GM21825 (cell line): Measurements from ENCODE around the gene SYF2.
"Not testable (repeated sequence)": the region's sequence is repeated elsewhere in the genome, so short reads cannot be mapped to it uniquely, and the experiment has no call there.

Experiments used
- ATAC-seq: cut with Tn5 transposase; IDR thresholded peaks from one replicate; pipeline ENCODE4 v1.9.1; 2021; ENCODE audit warnings: mild to moderate bottlenecking, moderate library complexity; ENCODE audit not compliant: unreplicated experiment

The SYF2 gene

DNA sequence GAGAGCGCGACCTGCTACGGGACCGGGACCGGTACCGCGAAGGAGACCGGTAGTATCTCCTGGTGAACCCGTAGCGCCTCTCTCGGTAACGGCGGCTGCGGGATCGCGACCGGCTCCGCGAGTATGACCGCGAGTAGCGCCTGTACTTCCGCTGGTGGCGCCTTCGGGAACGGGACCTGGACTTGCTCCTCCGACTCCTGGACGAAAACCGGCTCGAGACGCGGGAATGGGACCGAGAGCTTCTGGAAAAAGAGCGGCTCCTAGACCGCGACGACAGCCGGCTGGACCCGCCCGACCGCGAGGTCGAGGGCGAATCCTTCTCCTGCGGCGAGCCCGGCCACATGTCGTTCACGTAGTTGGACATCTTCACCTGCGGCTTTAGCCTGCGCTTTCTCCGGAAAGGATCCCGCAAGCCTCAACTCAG is 14.3 kb upstream of the SYF2 start:
- peak; percentile 6 for ATAC-seq

DNA sequence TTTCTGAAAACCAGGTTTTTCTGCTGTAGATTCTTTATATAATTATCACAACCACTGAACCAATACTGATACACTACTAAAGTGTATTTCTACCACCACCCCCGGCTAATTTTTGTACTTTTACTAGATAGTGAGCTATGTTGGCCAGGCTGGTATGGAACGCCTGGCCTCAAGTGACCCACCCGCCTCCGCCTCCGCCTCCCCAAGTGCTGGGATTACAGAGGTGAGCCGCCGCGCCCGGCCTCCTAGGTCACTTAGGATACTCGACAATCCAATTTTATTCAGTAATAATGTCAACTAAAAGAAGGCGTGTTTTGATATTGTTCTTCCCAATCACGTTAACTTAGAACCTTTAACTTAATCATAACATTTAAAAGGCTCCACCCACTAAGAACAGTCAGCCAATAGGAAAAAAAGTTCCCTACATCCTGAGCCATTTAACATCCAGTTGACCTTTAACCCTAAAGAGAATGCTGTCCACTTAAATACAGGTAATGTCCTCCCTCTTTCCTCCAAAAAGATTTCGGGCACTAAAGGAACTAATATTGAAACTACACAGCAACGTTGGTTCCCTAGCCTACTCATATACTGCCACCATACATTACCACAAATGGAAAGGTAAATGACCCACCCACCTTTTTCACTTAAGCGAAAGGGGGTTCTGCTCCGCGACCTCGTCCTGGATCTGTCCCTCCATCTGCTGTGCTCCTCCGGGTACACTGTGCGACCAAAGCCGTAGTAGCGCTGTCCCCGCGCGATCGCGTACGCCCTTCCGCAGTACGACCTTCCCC is 13.7 kb upstream of the SYF2 start:
- ATAC-seq = no peak

DNA sequence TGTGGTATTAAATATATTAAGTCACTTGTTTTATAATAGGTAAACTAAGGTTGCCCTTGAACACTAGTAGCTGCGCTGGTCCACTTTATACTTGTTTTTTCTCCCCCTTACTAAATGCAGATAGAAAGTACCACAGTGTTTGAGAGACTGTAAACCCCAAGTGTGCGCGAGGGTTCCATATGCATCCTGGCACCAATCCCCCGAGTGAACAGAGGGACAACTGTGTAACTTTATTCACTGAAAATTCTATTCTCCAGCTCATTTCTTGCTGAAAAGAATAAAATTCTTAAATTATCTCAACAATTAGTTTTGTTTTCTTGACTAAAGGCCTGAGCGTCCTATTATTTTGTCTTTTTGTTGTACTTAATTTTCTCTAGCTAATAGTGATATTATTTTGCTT is 13.1 kb upstream of the SYF2 start:
- no peak for ATAC-seq

DNA sequence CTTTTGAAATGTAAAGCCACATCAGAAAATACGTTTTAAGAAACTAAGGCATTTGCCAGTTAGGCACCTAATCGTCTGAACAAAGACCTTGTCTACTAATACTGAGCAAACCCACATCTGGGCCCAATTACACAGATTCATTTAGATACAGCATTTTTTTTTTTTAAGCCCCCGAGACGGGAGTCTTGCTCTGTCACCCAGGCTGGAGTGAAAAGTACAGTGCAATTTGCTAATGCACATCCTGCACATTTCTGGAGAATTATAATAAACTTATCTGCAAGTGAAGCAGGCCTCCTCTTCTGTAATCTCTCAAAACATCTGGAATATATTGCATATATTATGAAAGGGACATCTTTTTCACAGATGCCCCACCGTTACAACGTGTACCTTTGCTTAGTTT is 11.6 kb upstream of the SYF2 start:
- ATAC-seq = no peak

DNA sequence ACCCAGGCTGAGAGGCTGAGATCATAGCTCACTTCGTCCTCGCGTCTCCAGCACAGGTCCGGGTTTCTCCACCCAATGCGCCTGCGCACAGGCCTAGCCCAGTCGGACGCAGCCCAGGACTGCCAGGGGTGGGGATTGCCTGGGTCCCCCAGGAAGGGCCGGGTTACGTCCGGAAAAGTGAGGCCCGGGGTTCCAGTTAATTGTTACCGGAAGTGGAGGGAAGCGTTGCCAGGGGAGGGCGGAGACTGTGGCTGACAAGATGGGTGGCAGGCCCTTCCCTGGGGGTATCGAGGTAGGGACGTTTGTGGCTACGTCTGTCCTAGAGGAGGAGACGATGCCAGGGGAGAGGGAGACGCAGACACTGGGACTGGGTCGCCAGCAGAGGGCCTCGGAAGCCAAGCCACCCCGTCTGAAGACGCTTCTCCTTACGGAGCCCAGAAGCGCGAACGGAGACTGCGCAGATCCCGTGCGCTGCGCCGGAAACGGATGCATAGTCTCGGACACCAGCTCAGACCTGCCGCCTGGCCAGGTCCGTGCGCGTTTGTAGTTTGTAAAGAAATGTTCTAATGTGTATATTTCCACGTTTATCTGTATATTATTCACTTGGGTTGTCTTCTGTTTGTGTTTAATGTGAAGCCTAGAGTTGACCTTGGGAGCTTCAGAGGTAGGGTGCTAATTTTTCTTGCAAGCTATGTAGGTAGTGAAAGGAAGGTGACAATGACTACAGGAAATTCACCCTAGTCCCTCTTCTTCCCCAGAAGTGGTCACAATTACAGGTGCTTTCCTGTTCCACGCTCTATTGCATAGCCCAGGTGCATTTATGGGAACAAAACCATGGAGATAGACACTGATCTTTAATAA is 7.6 kb upstream of the SYF2 start:
- ATAC-seq = peak; percentile 69

DNA sequence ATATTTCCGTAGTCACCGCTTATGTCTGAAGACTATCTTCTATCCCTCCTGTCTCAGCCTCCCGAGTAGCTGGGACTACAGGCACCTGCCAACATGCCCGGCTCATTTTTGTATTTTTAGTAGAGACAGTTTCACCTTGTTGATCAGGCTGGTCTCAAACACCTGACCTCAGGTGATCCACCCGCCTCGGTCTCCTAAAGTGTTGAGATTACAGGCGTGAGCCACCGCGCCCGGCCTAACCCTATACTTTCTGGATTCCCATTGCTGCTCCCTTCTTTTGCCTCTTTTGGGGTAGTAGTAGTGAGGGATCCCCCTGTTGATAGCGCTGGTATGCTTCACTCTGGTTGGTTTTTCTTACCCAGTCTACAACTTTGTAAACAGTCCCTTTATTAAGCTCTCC is 5.7 kb upstream of the SYF2 start:
- no peak for ATAC-seq

DNA sequence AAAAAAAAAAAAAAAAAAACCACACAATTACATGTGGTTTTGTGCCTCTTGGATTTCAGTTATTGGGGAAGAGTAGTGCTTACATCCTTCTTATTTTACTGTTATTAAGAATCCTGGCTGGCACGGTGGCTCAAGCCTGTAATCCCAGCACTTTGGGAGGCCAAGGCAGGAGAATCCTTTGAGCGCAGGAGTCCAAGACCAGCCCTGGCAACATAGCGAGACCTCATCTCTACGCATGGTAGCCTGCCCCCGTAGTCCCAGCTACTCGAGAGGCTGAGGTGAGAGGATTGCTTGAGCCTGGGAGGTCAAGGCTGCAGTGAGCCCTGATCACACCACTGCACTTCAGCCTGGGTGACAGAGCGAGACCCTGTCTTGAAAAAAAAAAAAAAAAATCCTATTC is 4.0 kb upstream of the SYF2 start:
- ATAC-seq = not testable (repeated sequence)

DNA sequence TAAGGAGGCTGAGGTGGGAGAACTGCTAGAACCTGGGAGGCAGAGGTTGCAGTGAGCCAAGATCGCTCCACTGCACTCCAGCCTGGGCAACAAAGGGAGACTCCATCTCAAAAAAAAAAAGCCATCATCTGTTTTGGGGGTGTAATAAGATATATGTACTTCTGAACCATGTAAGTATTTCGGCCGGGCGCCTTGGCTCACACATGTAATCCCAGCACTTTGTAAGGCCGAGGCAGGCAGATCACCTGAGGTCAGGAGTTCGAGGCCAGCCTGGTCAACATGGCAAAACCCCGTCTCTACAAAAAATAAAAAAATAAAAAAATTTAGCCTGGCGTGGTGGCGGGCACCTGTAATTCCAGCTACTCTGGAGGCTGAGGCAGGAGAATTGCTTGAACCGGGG is 3.1 kb upstream of the SYF2 start:
- ATAC-seq = not testable (repeated sequence)

DNA sequence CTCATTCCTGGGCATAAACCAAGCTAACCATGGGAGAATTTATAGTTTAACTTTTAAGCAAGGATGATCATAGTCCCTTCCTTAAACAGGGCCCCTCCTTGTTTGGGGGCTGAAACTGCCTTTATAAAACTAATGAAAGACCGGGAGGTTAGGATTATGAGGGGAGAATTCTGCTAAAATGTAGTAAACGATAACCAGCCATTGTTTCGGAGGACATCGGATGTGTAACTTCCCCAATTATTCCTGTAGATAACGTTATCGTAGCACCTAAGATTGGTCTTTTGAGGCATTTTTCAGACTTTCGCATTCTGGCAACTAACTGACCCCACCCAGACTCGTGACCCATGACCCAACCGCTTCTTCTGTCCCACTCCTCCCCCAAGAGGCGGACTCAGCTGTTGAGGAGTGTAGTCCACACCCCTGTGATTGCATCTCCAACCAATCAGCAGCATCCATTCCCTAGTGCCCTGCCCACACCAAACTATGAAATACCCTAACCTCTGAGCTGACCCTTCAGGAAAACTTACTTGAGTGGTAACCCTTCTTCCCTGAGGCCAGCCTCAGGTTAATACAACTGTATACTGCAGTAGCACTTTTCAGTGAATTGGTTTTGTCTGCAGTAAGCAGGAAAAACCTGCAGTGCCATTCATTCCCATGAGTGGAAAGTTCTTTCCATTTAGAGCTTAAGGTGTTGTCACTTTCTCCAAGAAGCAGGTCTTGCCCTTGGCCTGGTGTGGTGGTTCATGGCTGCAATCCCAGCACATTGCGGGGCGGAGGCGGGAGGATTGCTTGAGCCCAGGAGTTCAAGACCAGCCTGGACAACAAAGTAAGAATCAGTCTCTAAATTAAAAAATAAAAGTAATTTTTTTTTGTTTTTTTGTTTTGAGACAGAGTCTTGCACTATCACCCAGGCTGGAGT is 823 bp upstream of the SYF2 start:
- peak; percentile 54 for ATAC-seq

DNA sequence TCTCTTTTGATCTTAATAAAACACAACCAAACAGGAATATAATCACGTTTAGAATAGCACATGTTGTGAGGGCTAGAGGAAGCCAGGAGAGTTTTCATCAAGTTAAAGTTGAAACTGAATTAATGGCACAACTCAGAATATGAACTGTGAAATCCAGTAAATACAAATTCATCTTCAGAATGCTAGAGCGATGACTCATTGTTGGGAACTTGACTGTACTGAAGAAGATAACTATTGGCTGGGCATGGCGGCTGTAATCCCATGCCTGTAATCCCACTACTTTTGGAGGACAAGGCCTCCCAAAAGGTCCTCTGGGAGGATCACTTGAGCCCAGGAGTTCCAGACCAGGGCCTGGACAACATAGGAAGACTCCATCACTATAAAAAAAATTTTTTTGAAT is 8.8 kb downstream of the SYF2 start:
- ATAC-seq = no peak

DNA sequence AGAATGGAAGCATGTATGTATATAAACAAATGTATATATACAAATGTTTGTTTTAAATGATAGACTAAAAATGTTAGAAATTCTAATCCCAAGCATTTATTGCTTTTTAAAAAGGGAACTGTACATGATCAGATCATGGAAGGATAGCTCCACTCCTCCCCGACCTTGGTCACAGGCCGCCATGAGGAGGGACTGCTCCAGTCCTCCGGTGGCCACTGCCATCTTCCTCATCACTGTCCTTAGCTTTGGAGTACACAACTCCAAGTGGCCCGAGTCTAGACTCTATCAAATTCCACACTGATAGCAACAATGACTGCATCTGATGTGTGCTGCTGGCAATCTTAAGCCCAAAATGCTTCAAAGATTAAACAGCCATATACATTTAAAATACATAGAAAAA is 9.7 kb downstream of the SYF2 start:
- no peak for ATAC-seq

DNA sequence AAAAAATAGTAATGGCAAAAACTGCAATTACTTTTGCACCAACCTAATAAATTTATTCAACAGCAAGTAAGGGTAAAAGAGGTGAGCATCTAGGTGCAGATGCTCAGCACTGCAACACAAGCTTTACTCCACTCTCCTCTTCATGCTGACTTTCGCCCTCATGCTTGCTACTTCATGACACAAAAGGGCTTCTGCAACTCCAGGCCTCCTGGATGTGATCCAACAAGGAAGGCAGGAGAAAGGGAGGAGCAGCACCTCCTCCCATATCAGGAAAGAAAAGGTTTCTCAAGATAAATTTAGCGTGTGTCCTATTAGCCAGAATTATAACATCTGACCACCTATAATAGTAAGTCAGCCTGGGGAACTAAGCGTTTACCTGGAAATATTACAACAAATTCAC is 11.6 kb downstream of the SYF2 start:
- no peak for ATAC-seq

DNA sequence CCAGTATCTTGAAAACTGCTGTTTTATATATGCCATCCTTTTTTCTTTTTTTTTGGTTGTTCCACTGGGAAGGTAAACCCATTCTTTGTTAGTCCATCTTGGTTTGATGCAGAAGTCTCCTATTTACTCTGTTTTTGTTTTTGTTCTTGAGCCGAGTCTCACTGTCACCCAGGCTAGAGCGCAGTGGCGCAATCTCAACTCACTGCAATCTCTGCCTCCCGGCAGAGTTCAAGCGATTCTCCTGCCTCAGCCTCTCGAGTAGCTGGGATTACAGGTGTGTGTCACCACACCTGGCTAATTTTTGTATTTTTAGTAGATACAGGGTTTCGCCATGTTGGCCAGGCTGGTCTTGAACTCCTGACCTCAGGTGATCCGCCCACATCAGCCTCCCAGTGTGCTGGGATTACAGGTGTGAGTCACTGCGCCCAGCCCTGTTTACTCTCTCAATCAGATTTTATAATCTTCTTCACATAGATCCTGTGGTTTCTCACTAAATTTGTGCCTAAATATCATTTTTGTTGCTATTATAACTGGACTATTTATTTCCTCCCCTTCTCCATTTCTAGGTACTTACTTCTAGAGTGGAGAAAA is 12.5 kb downstream of the SYF2 start:
- ATAC-seq = no peak

DNA sequence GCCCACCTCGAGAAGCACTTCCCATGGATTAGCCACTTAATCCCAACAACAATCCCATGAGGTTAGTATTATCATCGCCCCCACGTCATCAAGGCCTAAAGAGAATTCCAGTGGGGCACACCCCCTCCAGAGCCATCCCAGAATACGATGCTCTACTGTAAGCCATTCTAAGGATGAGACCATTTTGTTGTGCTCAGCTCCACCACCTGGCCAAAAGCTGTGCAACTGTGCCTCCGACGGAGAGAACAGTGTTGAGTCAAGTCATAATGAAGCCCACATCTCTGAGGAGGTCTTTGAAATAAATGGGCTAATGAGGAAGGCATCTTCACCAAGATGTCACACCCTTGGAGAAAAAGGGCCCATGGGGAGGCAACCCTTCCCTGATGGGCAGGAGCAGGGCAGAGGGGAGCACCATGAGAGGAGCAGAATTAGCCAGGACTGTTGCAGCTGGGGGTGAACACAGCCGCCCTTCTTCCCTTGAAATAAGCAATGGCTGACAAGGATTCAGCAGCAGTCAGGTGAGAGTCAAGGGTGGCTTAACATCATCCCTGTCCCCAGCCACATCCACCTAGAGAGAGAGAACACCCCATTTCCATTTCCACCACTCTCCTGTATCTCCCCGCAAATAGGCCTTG is 14.6 kb downstream of the SYF2 start:
- no peak for ATAC-seq

DNA sequence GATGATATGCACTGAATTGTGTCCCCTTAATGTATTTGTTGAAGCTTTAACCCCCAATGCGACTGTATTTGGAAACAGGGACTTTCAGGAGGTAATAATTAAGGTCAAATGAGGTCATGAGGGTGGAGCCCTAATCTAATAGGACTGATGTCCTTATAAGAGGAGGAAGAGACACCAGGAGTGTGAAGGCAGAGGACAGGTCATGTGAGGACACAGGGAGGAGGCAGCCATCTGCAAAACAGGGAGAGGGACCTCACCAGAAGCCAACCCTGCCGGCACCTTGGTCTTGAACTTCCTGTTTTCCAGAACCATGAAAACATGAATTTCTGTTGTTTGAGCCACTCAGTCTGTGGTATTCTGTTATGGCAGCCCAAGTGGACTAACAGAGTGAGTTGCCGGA is 15.3 kb downstream of the SYF2 start:
- ATAC-seq = no peak

DNA sequence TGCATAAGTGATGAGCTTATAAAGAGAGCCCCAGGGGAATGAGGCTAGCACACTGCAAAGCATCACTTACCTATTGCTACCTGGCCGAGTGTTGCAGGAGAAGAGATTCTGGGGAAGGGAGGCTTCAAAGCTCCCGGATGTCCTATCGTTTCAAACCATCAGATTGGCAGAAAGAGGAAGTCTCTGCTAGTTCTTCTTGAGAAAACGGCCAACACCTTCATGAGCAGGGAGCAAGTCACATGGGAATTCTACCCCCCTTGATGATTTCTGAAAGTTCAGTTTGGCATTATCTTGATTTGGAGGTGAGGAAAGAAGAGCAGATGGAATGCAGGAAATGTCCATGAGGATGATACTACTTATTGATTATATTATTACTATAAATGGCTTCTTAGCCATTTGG is 16.2 kb downstream of the SYF2 start:
- no peak for ATAC-seq

DNA sequence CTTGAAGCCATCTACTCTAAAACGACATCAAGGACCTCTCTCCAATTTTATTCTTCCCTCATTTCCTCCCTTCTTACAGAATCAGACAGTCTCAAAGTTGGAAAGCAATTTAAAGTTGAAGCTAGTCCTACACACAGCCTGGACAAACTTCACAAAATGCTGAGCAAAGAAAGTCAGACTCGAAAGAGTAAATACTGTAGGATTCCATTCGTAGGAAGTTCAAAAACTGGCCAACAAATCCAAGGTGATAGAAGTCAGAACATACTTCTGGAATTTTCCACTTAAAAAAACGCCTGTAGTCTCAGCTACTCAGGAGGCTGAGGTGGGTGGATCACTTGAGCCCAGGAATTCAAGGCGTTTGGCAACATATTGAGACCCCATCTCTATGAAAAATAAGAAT is 19.6 kb downstream of the SYF2 start:
- no peak for ATAC-seq

DNA sequence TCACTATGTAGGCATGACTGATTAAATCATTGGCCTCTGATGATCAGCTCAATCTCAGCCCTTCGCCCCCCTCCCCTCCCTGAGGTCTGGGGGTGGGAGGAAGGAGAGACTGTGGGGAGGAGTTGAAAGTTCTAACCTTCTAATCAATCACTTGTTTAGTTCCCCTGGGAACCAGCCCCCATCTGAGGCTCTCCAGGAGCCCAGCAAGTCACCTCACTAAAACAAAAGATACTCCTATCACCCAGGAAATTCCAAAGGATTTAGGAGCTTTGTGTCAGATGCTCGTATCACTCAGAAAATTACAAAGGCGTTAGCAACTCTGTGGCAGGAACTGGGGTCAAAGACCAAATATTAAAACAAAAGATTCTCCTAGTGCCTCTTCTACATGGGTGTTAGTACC is 21.6 kb downstream of the SYF2 start:
- no peak for ATAC-seq

DNA sequence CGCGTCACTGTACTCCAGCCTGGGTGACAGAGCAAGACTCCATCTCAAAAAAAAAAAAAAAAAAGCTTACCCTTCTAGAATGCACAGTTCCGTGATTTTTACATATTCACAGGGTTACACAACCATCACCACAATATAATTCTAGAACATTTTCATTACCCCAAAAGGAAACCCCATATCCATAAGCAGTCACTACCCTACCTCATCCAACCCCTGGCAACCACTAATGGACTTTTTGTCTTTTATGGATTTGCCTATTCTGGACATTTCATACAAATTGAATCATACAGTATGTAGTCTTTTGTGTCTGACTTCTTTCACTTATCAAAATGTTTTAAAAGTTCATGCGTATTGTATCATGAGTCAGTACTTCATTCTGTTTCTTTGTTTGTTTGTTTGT is 22.8 kb downstream of the SYF2 start:
- no peak for ATAC-seq

DNA sequence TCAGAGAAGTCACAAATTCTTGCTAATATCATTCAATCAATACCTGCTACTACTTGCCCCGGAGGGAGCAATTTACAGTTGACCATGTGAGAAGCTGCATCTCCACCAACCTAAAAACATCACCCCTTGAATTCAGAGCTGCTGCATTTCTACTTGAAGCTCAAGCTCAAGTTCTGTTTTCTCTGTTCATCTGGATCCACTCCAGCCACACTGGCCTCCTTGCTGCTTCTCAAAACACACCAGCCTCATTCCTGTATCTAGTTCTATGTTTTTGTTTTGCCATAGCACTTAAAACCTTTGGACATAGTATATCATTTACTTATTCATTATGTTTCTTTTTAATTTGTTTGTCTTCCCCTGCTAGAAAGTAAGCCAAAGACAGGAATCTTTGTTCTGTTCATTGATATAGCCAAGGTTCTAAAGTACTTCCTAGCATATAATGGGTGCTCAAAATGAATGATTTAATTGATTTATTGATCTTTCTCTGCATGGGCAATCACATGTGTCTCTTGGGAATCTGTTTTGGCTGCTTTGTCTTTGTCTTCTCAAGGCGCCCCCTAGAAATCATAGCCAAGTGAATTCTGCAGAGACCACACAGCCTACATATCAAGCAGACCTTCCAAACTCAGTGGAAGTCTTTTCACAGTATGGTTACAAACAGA is 23.6 kb downstream of the SYF2 start:
- ATAC-seq = no peak
